NCI-H526 (cell line): ENCODE data around the gene JDP2.

Source experiments
- DNase-seq, 2 experiments: peaks; one replicate each; lab custom pipeline; 2025; lab: John Stamatoyannopoulos, UW

JDP2 gene

DNA sequence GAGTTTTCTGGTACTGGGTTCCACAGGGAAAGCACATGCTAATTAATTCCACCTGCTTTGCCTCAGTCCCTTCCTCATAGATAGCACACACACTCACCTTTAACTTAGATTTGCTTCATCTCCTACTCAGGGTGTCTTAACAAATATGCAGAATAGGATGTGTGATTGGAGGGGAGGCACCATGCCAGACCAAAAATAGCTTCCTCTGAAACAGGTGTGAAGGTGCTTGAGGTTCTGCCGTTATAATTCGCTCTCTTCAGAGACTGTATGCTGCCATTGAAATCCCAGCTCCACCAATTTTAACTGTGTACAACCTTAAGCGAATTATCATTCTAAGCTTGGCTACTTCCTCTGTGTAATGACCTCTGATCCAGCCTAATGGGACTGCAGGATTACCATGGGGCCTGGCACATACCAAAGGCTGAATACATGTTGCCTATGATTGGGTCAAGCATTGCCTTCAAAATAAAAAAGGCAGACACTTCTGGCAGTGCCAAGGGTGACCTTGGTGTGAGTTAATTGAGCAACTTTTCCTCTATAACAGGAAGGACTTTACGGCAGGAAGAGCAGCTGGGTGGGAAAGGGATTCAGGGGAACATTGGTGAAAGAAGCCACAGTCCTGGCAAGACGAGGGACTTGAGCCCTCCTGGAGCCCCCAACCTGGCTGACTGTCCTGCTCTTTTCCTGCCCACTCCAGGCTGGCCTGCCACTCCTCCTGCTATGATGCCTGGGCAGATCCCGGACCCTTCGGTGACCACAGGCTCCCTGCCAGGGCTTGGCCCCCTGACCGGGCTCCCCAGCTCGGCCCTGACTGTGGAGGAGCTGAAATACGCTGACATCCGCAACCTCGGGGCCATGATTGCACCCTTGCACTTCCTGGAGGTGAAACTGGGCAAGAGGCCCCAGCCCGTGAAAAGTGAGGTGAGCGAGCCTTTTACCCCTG is 9.7 kb downstream of the JDP2 start:
- peak; percentile 12 to 51 for DNase-seq

DNA sequence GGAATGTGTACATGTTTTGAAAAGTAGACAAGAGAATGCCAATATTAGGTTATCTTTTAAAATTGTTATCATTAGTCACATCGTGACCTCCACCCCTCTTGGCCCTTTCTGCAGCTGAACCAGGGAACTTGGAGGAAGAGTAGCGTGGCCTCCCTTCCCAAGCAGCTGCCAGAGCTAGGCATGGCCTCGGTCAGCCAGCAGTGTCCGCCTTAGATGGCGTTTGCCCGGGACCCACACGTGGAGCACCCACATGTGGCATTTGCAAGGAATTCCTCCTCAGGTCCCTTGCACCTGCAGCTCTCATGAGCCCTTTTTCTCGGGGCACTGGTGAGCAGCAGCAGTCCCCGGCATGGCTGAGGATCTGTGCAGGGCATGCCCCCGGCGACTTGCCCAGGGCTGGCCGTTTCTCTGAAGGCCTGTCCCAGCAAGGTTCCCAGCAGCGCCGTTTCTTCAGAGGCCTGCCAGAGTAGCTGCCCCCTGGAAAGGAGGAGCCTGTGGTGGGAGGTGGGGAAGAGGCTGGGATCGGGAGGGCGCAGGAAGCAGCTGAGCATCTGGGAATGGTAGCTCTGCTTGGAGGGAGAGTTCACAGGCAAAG is 10.8 kb downstream of the JDP2 start:
- no peak for DNase-seq

- peak; percentile 78 to 83 for DNase-seq
These were observed 12.2 kb downstream of the JDP2 start for GRCh38 chr14:75439989-75440388.

DNA sequence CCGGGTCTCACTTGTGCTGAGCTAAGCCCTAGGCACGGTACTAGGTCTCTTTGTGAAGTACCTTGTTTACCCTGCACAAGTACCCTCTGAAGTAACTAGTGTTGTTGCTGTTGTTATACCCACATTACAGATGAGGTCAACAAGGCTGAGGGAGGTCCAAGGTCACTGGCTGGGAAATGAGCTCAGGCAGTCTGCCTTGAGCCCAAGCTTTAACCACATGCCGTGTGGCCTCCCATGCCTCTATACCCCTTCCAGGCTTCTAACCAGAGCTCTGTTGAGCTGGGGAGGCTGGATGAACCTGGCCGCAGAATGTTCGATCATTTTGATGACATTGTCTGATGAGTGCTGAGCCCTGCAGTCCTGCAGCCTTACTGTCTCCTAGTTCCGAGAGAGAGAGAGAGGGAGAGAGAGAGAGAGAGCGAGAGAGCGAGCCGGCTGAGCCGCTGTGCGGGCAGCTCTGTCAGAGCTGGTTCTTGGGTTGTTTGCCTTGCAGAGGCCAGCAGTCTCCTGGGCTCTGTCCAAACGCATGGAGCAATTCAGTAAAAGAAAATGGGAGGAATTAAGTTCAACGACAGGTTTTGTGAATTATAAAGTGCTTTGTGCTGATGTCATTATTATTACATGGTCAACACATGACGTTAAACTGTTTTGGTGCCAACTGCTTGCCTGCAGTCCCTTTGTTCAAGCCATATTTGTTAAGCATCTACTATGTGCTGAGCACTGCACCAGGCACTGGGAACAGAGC is 13.1 kb downstream of the JDP2 start:
- no peak for DNase-seq

DNA sequence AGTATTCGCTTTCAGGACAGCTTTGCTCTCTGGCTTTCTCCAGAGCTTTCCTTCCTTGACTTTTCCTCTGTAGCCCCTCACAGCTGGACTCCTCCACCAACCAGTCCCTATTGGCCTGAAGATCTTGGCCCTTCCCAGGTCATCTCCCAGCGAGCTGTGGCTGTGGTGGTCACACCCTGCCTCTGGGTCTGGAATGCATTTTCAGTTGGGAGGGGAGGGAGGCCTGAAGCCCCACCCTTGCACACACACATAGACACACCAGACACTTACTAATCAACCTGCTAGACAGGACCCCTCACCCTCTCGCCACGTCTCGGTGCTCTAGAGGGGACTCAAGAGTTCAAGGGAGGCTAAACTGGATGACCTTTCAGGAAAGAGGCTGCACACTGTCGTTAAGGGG is 13.9 kb downstream of the JDP2 start:
- no peak for DNase-seq

DNA sequence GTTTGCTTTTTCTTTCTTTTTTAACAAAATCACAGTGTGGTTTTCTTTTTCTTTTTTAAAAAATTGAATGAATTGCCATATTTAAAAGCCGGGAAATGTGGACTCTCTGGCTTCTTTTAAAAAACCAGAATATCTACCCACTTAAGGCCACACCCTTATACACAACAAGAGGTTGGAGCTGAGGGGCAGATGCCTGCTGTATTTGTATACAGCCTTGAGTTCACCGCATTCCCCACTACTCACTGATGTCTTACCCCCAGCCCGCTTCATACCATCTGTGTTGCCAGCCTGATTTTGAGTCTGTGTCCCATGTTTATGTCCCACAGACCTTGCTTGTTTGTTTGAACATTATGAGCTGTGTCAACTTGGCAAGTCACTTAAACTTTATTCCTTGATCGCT is 14.3 kb downstream of the JDP2 start:
- no peak for DNase-seq

GRCh38 chr14:75442642-75443041 is 14.8 kb downstream of the JDP2 start:
- DNase-seq = no peak

- DNase-seq = no peak
These were observed 15.6 kb downstream of the JDP2 start for GRCh38 chr14:75443203-75443969.

DNA sequence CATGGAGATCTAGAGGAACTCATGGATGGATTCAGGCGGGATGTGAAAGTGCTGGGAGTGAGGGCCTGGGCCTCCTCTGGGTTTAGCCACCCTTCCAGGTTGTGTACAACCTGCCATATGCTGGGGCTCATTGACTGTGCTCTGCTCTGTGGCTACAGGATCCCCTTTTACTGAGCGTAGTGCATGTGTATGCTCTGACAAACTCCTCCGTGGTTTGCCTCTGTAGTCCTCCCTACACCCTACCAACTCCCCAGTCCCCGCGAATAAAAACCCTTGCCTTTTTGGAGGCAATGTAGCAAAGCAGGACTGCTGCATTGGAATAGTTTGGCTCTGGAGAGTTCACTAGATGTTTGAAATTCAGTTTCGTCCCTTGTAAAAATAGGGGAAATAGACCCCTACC is 17.4 kb downstream of the JDP2 start:
- DNase-seq = no peak

DNA sequence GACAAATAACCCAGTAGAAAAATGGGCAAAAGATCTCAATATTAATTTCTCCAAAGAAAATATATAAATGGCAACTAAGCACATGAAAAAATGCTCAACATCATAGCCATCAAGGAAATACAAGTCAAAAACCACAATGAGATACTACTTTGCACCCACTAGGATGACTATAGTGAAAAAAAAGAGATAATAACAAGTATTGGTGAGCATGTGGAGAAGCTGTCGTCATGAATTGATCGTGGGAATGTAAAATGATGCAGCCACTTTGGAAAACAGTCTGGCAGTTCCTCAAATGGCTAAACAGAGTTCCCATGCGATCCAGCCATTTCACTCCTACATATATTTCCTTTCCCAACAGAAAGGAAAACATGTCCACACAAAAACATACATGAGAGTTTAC is 18.1 kb downstream of the JDP2 start:
- no peak for DNase-seq

DNA sequence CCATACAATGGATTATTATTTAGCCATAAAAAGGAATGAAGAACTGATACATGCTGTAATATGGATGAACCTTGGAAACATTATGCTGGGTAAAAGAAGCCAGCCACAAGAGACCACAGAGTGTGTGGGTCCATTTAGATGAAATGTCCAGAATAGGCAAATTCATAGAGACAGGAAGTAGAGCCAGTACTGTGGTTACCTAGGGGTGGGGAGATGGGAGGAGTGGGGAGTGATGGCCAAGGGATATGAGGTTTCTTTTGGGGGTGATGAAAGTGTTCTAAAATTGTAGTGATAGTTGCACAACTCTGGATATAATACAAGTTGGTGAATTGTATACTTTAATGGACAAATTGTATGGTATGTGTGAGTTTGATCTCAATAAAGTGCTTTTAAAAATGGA is 18.6 kb downstream of the JDP2 start:
- DNase-seq = no peak

- no peak for DNase-seq
These were observed 20.4 kb downstream of the JDP2 start for GRCh38 chr14:75448209-75448608.

- no peak for DNase-seq
These were observed 21.2 kb downstream of the JDP2 start for GRCh38 chr14:75449036-75449435.

GRCh38 chr14:75449696-75450095 is 21.9 kb downstream of the JDP2 start:
- DNase-seq = no peak

- no peak for DNase-seq
These were observed 22.8 kb downstream of the JDP2 start for GRCh38 chr14:75450381-75451276.

GRCh38 chr14:75452324-75452723 is 24.5 kb downstream of the JDP2 start:
- DNase-seq = no peak

DNA sequence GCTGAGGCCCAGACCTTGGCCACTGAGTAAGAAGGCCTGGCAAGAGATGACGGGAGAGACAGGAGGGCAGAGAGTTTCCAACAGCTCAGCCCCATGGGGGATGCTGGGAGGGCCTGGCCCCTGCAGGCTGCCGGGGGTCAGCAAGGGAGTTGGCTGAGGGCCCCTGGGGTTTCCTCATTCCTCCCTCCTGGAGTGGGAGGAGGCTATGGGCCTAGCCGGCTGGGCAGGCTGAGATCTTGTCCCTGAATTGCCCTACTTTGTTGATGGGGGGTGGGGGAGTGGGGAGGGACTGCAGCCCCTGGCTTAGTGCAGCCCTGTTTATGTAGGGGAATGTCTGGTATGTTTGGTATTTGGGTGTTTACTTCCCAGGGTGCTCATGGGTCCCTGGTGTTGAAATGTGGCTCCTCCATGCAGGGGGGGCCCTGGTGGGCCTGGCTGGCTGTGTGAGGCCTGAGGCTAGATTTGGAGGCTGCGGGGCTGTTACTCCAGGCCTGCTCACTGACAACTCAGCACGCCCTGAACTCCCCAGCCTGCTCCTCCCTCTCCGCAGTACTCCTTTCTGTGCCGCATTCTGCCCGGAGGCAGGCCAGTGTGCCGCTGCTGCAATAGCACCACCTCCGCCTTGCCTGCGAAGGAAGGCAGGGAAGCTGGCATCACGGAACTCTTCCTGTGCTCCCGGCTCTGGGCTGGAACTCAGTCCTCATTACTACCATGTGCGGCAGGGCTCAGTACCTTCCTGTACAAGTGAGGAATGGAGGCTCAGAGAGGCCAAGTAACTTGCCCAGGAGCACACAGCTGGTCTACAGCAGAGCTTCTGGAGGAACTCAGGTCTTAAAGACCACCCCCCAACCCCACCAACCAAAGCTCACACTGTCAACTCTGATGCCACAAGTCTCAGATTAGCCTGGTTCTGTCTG is 25.3 kb downstream of the JDP2 start:
- no peak for DNase-seq

- DNase-seq = no peak
These were observed 26.1 kb downstream of the JDP2 start for GRCh38 chr14:75453817-75454434.

GRCh38 chr14:75454963-75455546 is 27.2 kb downstream of the JDP2 start:
- DNase-seq = peak; percentile 32 to 56
